SK-N-SH treated with all-trans-retinoic acid at 6 μM for 48 hours (cell line): ENCODE data around the gene METTL3.

ENCODE experiments used
- ARNTL ChIP-seq: fragments of 450-650 bp; formaldehyde crosslinking; IDR thresholded peaks from 2 replicates; pipeline ENCODE4 v1.5.0; 2020; ENCODE audit warnings: low read depth, mild to moderate bottlenecking, moderate library complexity, borderline replicate concordance
- PATZ1 ChIP-seq: fragments of 250-450 bp; sonication (Bioruptor Pico); IDR thresholded peaks from 2 replicates; pipeline ENCODE4 v1.8.0; 2020; ENCODE audit warnings: mild to moderate bottlenecking, moderate library complexity, borderline replicate concordance
- RARB ChIP-seq: fragments of 250-450 bp; sonication (Bioruptor Pico); IDR thresholded peaks from 2 replicates; pipeline ENCODE4 v1.8.0; 2021; ENCODE audit warnings: mild to moderate bottlenecking, moderate library complexity
- ZFP30 ChIP-seq: fragments of 450-650 bp; formaldehyde crosslinking; IDR thresholded peaks from 2 replicates; pipeline ENCODE4 v1.5.0; 2022; ENCODE audit warnings: mild to moderate bottlenecking, moderate library complexity
- ZNF565 ChIP-seq: fragments of 450-650 bp; formaldehyde crosslinking; conservative IDR thresholded peaks from 2 replicates; pipeline ENCODE4 v1.5.0; 2020; ENCODE audit warnings: low read depth, mild to moderate bottlenecking, moderate library complexity

- TF ChIP-seq ZFP30 (no peak), ZNF565 (CRISPR knock-in tag) (no peak), PATZ1 (no peak), ARNTL (CRISPR knock-in tag) (no peak), RARB (CRISPR knock-in tag) (no peak)
Measured at GRCh38 chr14:21533294-21533693, 22.2 kb upstream of the METTL3 start.
